GM21737 (cell line): ENCODE data around the gene C2orf76.

ENCODE experiments used
- ATAC-seq: cut with Tn5 transposase; IDR thresholded peaks from one replicate; pipeline ENCODE4 v1.9.1; 2021; ENCODE audit warnings: mild to moderate bottlenecking, moderate library complexity; ENCODE audit not compliant: unreplicated experiment

C2orf76 gene

DNA sequence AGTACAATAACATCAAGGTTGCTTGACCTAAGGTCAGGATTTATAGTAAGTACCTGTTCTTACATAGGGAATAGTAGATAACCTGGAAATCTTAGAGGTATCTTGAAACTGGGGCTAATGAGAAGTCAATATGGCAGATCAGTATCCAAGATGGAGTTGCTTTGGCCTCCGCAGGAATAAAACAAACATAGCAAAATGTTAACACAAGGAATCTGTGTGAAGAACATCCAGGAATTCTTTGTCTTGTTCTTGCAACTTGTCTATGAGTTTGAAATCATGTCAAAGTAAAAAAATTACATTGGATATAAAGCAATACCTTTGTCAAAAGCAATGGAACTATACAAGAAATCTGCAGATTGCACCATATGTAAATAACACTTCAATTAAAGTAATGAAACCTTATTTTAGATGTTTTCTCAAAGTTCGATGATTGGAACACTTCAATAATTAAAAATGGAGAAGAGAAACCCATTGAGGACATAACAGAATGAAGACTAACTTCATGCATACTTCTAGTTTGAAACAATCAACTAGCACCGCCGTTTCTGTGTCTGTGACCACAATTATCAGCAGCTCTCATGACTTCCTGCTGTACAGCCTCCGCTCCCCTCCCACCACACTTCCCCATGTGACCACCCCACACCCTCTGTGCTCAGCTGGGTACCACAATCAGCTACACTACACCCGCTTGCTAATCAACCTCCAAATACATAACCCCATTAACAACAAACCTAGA is 27.6 kb downstream of the C2orf76 start:
- peak; percentile 100 for ATAC-seq

GRCh38 chr2:119338272-119338671 is 28.4 kb downstream of the C2orf76 start:
- ATAC-seq = no peak

- no peak for ATAC-seq
These were observed 28.9 kb downstream of the C2orf76 start for GRCh38 chr2:119337749-119338148.

- ATAC-seq = no peak
These were observed 32.8 kb downstream of the C2orf76 start for GRCh38 chr2:119333833-119334232.

DNA sequence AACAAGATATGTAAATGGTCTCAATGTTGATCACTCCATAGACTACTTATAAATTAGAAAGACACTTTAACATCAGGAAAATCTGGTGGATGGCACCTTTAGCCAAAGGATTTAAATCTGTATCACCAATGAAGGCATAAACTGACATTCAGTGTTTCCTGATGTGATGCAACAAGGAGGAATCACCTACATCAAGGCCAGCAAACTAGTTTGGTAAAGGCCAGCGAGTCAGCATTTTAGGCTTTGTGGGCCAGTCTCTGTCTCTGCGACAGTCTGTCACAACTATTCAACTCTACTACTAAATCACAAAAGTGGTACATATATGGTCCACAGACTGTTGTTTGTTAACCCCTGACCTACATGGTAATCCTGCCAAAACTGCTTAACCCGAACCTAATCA is 33.3 kb downstream of the C2orf76 start:
- ATAC-seq = no peak

GRCh38 chr2:119332953-119333352 is 33.7 kb downstream of the C2orf76 start:
- ATAC-seq = no peak

DNA sequence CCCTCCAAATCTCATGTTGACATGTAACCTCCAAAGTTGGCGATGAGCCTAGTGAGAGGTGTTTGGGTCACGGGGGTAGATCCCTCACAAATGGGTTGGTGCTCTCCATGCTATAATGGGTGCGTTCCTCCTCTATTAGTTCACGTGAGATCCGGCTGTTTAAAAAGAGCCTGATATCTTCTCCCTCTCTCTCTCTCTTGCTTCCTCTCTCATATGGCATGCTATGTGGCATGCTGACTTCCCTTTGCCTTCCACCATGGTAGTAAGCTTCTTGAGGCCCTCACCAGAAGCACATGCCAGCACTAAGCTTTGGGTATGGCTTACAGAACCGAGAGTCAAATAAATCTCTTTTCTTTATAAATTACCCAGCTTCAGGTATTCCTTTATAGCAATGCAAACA is 39.2 kb downstream of the C2orf76 start:
- ATAC-seq = no peak

GRCh38 chr2:119326938-119327337 is 39.7 kb downstream of the C2orf76 start:
- no peak for ATAC-seq

- no peak for ATAC-seq
These were observed 41.9 kb downstream of the C2orf76 start for GRCh38 chr2:119324685-119325270.

DNA sequence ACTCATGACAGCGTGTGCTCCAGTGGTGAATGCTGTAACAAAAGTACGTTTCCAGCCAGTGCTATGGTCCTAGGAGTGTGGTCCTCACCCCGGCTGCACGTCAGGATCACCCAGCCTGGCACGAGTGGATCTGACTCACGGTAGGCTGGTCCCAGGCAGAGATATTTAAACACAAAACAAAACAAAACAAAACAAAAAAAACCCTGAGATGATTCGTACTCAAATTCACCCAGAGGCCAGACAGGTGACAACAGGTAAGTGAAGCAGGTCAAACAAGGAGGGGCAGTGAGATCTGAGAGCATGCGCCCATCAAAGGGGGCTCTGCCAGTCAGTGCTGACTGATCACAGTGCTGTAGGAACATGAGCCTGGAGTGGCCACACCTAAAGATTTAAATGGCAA is 43.2 kb downstream of the C2orf76 start:
- ATAC-seq = no peak

- ATAC-seq = no peak
These were observed 47.0 kb downstream of the C2orf76 start for GRCh38 chr2:119319593-119319992.

GRCh38 chr2:119317554-119317953 is 49.1 kb downstream of the C2orf76 start:
- no peak for ATAC-seq

DNA sequence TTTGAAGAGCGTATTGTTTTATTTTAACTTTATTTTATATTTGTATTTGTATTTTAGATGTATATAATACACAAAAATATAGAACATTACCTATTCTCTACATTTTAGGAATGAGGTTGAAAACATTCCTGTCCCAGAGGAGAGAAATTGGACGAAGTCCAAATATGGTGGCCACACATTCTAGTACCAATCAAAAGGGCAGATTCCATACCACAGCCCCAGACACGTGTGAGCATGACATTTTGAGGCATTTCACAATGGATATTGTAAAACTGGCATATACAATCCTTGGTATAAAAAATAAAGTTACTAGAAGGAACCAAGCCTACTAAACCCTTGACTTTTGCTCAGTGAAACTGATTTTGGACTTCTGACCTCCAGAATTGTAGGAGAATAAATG is 50.6 kb downstream of the C2orf76 start:
- ATAC-seq = no peak

DNA sequence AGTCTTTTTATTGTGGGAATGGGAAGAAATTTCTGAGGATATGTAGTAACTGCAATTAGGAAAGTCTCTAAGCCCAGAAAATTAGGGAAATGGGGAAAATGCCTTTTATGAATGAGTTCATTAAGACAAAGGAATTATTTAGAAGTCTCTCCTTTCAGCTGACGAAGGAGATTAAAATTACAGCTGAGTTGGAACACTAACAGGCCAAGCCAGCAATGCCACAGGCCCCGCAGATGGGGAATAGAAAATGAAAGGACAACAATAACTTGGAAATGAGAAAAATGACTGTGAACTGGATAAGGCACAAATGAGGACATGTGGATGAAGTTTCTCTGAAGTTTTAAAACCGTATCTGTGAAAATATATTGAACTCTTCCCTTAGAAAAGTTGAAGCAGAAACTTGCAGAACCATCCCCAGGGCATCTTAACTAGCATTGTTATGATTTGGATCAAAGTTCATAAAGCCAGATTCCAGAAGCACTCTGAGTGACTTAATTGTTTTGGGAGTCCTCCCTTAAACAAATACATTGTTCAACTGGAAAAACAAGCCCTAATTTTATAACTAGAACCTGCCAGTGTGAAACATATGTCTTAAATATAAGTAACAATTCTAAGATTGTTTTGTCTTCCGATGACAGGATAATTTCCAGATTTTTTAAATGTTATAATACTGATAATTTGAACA is 51.3 kb downstream of the C2orf76 start:
- ATAC-seq = no peak

DNA sequence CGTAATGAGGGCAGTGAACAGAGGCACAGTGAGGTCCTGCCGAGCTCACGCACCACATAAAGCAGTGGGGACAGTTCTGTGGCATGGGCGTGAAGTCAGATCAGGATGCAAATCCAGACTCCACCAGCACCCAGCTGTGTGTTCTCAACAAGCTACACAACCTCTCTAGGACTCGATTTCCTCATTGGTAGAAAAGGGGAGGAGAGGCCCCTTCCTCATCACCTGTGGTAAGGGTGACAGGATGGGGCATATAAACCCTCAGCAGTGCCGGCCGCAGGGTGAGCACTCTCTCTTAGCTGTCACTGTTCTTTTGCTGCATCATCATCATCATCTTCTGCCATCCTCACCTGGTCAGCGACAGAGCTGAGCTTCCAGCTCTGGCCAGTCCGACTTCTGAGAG is 54.8 kb downstream of the C2orf76 start:
- ATAC-seq = no peak

- ATAC-seq = no peak
These were observed 55.3 kb downstream of the C2orf76 start for GRCh38 chr2:119311371-119311770.

GRCh38 chr2:119308793-119309330 is 57.8 kb downstream of the C2orf76 start:
- ATAC-seq = no peak

DNA sequence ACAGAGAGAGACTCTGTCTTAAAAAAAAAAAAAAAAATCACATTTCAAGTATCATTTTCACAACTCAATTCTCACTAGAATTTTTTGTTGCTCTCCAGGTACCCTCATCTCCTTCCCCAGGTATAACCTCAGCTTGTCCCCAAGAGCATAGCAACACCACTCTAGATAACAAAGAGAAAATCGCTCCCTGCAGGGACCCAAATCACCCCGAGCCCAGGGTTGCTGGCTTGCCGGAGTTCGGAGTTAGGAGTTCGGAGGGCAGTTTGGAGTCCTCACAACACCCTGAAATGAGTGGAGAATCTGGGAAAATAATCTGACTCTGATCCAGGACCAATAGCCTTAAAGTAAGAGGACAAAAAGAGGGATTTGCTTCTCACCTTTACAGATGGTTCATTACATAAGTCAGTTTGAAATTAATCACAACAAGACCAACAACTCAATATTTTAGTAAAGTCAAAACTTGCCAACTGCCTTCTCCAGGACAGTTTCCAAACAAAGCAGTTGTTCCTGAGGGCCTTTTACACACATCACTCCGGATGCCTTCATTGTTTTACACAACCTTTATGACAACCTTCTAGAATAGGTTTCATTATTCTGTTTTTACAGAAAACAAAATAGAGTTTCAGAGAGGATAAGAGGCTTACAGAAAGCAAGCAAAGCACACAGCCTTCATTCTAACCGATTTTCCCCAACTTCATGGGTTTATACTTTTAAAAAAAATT is 59.1 kb downstream of the C2orf76 start:
- no peak for ATAC-seq

DNA sequence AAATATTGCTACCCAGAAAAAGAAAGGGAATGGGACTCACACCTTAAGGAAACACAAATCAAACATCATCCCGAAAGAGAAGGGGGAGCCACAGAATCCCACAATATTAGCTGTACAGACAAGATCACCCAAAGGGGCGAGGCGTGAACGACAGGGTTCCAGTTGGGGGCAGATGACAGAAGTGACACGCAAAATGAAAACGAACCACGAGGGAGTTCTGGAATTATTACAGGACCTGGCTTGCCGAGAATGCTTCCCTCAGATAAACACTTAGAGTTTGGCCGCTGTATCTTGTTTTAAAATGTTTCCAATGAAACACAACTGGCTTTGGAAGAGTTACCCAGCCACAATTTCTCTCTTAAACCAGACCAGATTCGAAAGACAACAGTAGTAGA is 60.4 kb downstream of the C2orf76 start:
- ATAC-seq = no peak

GRCh38 chr2:119305497-119306195 is 61.0 kb downstream of the C2orf76 start:
- no peak for ATAC-seq

DNA sequence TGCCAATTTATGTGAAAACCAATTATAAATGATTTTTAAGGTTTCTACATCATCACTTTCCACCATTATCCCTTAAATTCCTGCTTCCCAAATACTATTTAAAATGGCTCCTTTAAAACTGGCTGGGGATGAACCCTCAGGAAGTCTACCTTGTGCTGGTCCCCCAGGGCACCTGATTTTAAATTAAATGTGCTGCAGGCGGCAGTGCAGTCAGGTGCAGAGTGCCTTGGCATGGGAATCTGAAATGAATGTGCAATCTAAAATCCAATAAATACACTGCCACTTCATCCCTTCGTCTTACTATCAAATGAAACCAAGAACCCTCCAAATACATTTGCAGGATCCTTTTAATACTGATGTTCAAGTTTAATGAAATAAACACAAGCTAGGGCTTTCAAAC is 61.8 kb downstream of the C2orf76 start:
- ATAC-seq = no peak
